ENCODE measurements around the gene HRAS.

HRAS gene

GRCh38 chr11:545171-545570 is 9.8 kb upstream of the HRAS start:
- TF ChIP-seq CTCF (IDR thresholded peaks at IDR 0.05; ENCODE audit: control insufficient read depth, insufficient read depth, low read depth, low read length, missing control alignments): no peak
- H3K4me3 ChIP-seq (ENCODE audit: control insufficient read depth, low read depth, low read length): no peak overlapping the region
- DNase-seq (ENCODE audit: low read depth): no peak

- TF ChIP-seq CTCF (IDR thresholded peaks at IDR 0.05; ENCODE audit: control insufficient read depth, insufficient read depth, low read depth, low read length, missing control alignments): no peak
- no peak for DNase-seq (ENCODE audit: low read depth)
- H3K4me3 ChIP-seq (ENCODE audit: control insufficient read depth, low read depth, low read length): no peak overlapping the region
Measured at GRCh38 chr11:544817-545166, 9.4 kb upstream of the HRAS start.

GRCh38 chr11:541433-541885 is 6.1 kb upstream of the HRAS start:
- DNase-seq (ENCODE audit: low read depth): no peak
- no peak overlapping the region for H3K4me3 ChIP-seq (ENCODE audit: control insufficient read depth, low read depth, low read length)
- no peak for TF ChIP-seq CTCF (IDR thresholded peaks at IDR 0.05; ENCODE audit: control insufficient read depth, insufficient read depth, low read depth, low read length, missing control alignments)

- H3K4me3 ChIP-seq (ENCODE audit: control insufficient read depth, low read depth, low read length): no peak overlapping the region
- no peak for DNase-seq (ENCODE audit: low read depth)
- no peak for TF ChIP-seq CTCF (IDR thresholded peaks at IDR 0.05; ENCODE audit: control insufficient read depth, insufficient read depth, low read depth, low read length, missing control alignments)
Measured at GRCh38 chr11:540583-541432, 5.4 kb upstream of the HRAS start.

GRCh38 chr11:539971-540481 is 4.7 kb upstream of the HRAS start:
- no peak overlapping the region for H3K4me3 ChIP-seq (ENCODE audit: control insufficient read depth, low read depth, low read length)
- no peak for TF ChIP-seq CTCF (IDR thresholded peaks at IDR 0.05; ENCODE audit: control insufficient read depth, insufficient read depth, low read depth, low read length, missing control alignments)
- no peak for DNase-seq (ENCODE audit: low read depth)

- DNase-seq (ENCODE audit: low read depth): no peak
- no peak for TF ChIP-seq CTCF (IDR thresholded peaks at IDR 0.05; ENCODE audit: control insufficient read depth, insufficient read depth, low read depth, low read length, missing control alignments)
- H3K4me3 ChIP-seq (ENCODE audit: control insufficient read depth, low read depth, low read length): no peak overlapping the region
Measured at GRCh38 chr11:538431-539051, 3.2 kb upstream of the HRAS start.

All from AG09309 (cell line).